ENCODE data around the gene RNF186.
"Not testable (repeated sequence)": the region's sequence is repeated elsewhere in the genome, so short reads cannot be mapped to it uniquely, and the experiment has no call there.

Gene RNF186

DNA sequence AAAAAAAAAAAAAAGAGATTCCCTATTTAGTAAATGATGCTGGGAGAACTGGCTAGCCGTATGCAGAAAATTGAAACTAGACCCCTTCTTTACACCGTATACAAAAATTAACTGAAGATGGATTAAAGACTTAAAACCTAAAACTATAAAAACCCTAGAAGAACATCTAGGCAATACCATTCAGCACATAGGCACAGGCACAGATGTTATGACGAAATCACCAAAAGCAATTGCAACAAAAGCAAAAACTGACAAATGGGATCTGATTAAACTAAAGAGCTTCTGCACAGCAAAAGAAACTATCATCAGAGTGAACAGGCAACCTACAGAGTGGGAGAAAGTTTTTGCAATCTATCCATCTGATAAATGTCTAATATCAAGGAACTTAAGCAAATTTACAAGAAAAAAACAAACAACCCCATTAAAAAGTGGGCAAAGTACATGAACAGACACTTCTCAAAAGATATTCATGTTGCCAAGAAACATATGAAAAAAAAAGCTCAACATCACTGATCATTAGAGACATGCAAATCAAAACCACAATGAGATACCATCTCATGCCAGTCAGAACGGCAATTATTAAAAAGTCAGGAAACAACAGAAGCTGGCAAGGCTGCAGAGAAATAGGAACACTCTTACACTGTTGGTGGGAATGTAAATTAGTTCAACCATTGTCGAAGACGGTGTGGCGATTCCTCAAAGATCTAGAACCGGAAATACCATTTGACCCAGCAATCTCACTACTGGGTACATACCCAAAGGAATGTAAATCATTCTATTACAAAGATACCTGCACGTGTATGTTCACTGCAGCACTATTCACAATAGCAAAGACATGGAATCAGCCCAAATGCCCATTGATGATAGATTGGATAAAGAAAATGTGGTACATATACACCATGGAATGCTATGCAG, 24.8 kb downstream of the RNF186 start:
- not testable (repeated sequence) for H3K9ac ChIP-seq (ENCODE audit: low read length); H3K4me3 ChIP-seq (ENCODE audit: low read depth in 1 of 2, low read length in 2 of 2); H3K9me3 ChIP-seq (ENCODE audit: low read length); H3K27ac ChIP-seq (ENCODE audit: low read depth, low read length); H3K27me3 ChIP-seq (ENCODE audit: control insufficient read depth in 1 of 2, insufficient read depth in 2 of 2, low read length in 2 of 2); H3K4me1 ChIP-seq (ENCODE audit: insufficient read depth, low read length)
- peaks cover 12% of the 10 kb centered on the region for H3K36me3 ChIP-seq (ENCODE audit: insufficient read depth, low read length)

DNA sequence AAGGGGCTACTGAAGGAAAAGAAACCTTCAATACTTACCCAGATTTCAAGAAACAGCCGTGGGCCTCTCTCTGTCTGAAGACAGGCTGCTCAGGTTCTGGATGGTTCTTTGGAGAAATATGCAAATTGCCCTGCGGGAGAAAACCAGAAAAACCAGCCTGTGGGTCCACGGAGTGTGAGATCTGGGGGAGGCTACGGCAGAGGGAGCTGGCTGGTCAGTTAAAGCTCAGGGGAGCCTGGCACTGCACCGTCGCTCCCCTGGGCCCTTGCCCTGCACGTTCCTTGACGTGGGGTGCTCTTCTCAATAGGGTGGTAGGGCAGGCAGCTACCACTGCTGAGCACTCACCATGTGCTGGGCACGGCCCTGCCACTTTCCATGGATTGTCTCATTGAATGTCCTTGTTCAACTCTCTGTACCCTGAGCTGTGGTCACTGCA, 28.1 kb downstream of the RNF186 start:
- Histone ChIP-seq H3K4me1 (ENCODE audit: insufficient read depth, low read length) (no peaks in the 10 kb centered on the region), H3K27me3 (ENCODE audit: control insufficient read depth in 1 of 2, insufficient read depth in 2 of 2, low read length in 2 of 2) (no peaks in the 10 kb centered on the region), H3K4me3 (ENCODE audit: low read depth in 1 of 2, low read length in 2 of 2) (no peak overlapping the region), H3K36me3 (ENCODE audit: insufficient read depth, low read length) (peaks cover 10% of the 10 kb centered on the region), H3K9me3 (ENCODE audit: low read length) (no peaks in the 10 kb centered on the region), H3K9ac (ENCODE audit: low read length) (no peak overlapping the region), H3K27ac (ENCODE audit: low read depth, low read length) (no peak overlapping the region)

GRCh38 chr1:19785660-19786059, 29.4 kb downstream of the RNF186 start:
- Histone ChIP-seq H3K27ac (ENCODE audit: low read depth, low read length) (no peak overlapping the region), H3K4me1 (ENCODE audit: insufficient read depth, low read length) (no peaks in the 10 kb centered on the region), H3K4me3 (ENCODE audit: low read depth in 1 of 2, low read length in 2 of 2) (no peak overlapping the region), H3K36me3 (ENCODE audit: insufficient read depth, low read length) (peaks cover 10% of the 10 kb centered on the region), H3K27me3 (ENCODE audit: control insufficient read depth in 1 of 2, insufficient read depth in 2 of 2, low read length in 2 of 2) (no peaks in the 10 kb centered on the region), H3K9ac (ENCODE audit: low read length) (no peak overlapping the region), H3K9me3 (ENCODE audit: low read length) (no peaks in the 10 kb centered on the region)

DNA sequence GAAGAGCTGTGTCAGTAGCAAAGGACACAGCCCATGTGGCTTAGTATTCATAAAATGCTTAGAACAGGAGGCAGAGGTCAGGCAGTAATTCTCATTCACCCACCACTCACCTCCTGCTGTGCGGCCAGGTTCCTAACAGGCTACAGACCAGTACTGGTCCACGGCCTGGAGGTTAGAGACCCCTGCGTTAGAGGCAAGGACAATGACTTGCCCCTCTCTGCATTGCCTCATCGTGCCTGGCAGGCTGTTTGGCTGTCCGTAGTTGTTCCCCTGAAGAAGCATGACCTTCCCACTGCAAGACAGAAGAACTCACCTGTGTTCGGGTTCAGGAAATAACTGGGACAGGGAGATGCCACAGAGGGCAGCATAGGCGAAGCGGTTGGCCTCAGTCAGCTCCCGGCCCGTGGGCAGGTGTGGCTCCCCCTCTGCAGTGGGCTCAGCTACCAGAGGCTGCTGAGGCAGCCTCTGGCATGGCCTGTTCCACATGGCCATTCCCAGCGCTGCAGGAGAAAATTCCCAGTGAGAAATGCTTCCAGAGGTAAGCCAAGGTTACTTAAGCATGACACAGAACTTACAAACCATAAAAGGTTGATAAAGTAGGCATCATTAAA, 34.7 kb downstream of the RNF186 start:
- no peak overlapping the region for H3K9ac ChIP-seq (ENCODE audit: low read length)
- H3K27me3 ChIP-seq (ENCODE audit: control insufficient read depth in 1 of 2, insufficient read depth in 2 of 2, low read length in 2 of 2), result no peaks in the 10 kb centered on the region
- H3K27ac ChIP-seq (ENCODE audit: low read depth, low read length), result no peak overlapping the region
- H3K4me3 ChIP-seq (ENCODE audit: low read depth in 1 of 2, low read length in 2 of 2), result no peak overlapping the region
- H3K36me3 ChIP-seq (ENCODE audit: insufficient read depth, low read length), result peaks cover 22% of the 10 kb centered on the region
- H3K9me3 ChIP-seq (ENCODE audit: low read length), result no peaks in the 10 kb centered on the region
- H3K4me1 ChIP-seq (ENCODE audit: insufficient read depth, low read length), result no peaks in the 10 kb centered on the region

- Histone ChIP-seq H3K4me3 (ENCODE audit: low read depth in 1 of 2, low read length in 2 of 2) (no peak overlapping the region), H3K9ac (ENCODE audit: low read length) (no peak overlapping the region), H3K27me3 (ENCODE audit: control insufficient read depth in 1 of 2, insufficient read depth in 2 of 2, low read length in 2 of 2) (no peaks in the 10 kb centered on the region), H3K27ac (ENCODE audit: low read depth, low read length) (no peak overlapping the region), H3K4me1 (ENCODE audit: insufficient read depth, low read length) (no peaks in the 10 kb centered on the region), H3K9me3 (ENCODE audit: low read length) (no peaks in the 10 kb centered on the region), H3K36me3 (ENCODE audit: insufficient read depth, low read length) (peaks cover 16% of the 10 kb centered on the region)
Observed at GRCh38 chr1:19776933-19777332, 38.1 kb downstream of the RNF186 start.

GRCh38 chr1:19776287-19776686, 38.8 kb downstream of the RNF186 start:
- Histone ChIP-seq H3K27me3 (ENCODE audit: control insufficient read depth in 1 of 2, insufficient read depth in 2 of 2, low read length in 2 of 2) (no peaks in the 10 kb centered on the region), H3K9ac (ENCODE audit: low read length) (no peak overlapping the region), H3K36me3 (ENCODE audit: insufficient read depth, low read length) (peaks cover 17% of the 10 kb centered on the region), H3K9me3 (ENCODE audit: low read length) (no peaks in the 10 kb centered on the region), H3K4me3 (ENCODE audit: low read depth in 1 of 2, low read length in 2 of 2) (no peak overlapping the region), H3K4me1 (ENCODE audit: insufficient read depth, low read length) (no peaks in the 10 kb centered on the region), H3K27ac (ENCODE audit: low read depth, low read length) (no peak overlapping the region)

DNA sequence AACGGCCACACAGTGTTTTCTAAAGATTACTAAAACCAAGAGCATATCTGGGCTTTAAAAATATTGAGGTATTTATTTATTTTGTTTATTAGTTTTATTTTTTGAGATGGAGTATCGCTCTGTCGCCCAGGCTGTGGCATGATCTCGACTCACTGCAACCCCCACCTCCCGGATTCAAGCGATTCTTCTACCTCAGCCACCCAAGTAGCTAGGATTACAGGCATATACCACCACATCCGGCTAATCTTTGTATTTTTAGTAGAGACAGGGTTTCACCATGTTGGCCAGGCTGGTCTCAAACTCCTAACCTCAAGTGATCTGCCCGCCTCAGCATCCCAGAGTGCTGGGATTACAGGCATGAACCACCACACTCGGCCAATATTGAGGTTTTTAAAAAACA, 39.3 kb downstream of the RNF186 start:
- Histone ChIP-seq H3K9me3 (ENCODE audit: low read length) (no peaks in the 10 kb centered on the region), H3K4me3 (ENCODE audit: low read depth in 1 of 2, low read length in 2 of 2) (no peak overlapping the region), H3K9ac (ENCODE audit: low read length) (no peak overlapping the region), H3K27me3 (ENCODE audit: control insufficient read depth in 1 of 2, insufficient read depth in 2 of 2, low read length in 2 of 2) (no peaks in the 10 kb centered on the region), H3K4me1 (ENCODE audit: insufficient read depth, low read length) (no peaks in the 10 kb centered on the region), H3K27ac (ENCODE audit: low read depth, low read length) (no peak overlapping the region), H3K36me3 (ENCODE audit: insufficient read depth, low read length) (peaks cover 21% of the 10 kb centered on the region)

- Histone ChIP-seq H3K27ac (ENCODE audit: low read depth, low read length) (no peak overlapping the region), H3K9ac (ENCODE audit: low read length) (no peak overlapping the region), H3K9me3 (ENCODE audit: low read length) (no peaks in the 10 kb centered on the region), H3K36me3 (ENCODE audit: insufficient read depth, low read length) (peaks cover 21% of the 10 kb centered on the region), H3K4me1 (ENCODE audit: insufficient read depth, low read length) (no peaks in the 10 kb centered on the region), H3K4me3 (ENCODE audit: low read depth in 1 of 2, low read length in 2 of 2) (no peak overlapping the region), H3K27me3 (ENCODE audit: control insufficient read depth in 1 of 2, insufficient read depth in 2 of 2, low read length in 2 of 2) (no peaks in the 10 kb centered on the region)
Observed at GRCh38 chr1:19775317-19775716, 39.8 kb downstream of the RNF186 start.

DNA sequence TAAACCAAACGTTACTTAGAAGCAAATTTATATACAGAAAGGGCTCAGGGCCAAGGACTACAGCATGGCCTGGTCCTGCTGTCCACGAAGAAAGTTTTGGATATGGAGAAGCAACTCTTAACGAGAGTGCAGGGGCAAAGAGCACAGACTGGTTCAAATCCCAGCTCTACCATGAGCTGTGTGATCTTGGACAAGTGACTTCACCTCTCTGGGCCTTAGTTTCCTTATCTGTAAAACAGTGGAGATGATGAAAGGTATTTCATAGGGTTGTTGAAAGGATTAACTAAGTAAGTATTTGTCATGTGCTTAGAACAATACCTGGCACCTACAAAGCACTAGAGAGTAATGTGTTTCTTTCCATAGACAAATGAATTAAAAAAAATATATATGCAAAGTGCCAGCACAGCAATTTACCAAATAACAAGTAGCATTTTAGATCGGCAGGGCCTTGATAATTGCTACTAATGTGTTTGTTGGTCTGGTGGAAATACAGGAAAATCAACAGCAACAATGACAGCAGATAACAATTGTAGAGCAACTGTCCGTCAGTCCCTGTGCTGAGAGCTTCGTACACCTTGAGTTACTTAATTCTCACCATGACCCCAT, 40.8 kb downstream of the RNF186 start:
- Histone ChIP-seq H3K4me1 (ENCODE audit: insufficient read depth, low read length) (no peaks in the 10 kb centered on the region), H3K27ac (ENCODE audit: low read depth, low read length) (no peak overlapping the region), H3K27me3 (ENCODE audit: control insufficient read depth in 1 of 2, insufficient read depth in 2 of 2, low read length in 2 of 2) (no peaks in the 10 kb centered on the region), H3K9ac (ENCODE audit: low read length) (no peak overlapping the region), H3K4me3 (ENCODE audit: low read depth in 1 of 2, low read length in 2 of 2) (no peak overlapping the region), H3K9me3 (ENCODE audit: low read length) (no peaks in the 10 kb centered on the region), H3K36me3 (ENCODE audit: insufficient read depth, low read length) (peaks cover 11% of the 10 kb centered on the region)

- H3K9ac ChIP-seq (ENCODE audit: low read length), result no peak overlapping the region
- H3K27me3 ChIP-seq (ENCODE audit: control insufficient read depth in 1 of 2, insufficient read depth in 2 of 2, low read length in 2 of 2), result no peaks in the 10 kb centered on the region
- H3K9me3 ChIP-seq (ENCODE audit: low read length), result no peaks in the 10 kb centered on the region
- H3K36me3 ChIP-seq (ENCODE audit: insufficient read depth, low read length), result peaks cover 6% of the 10 kb centered on the region
- no peaks in the 10 kb centered on the region for H3K4me1 ChIP-seq (ENCODE audit: insufficient read depth, low read length)
- no peak overlapping the region for H3K27ac ChIP-seq (ENCODE audit: low read depth, low read length)
- no peak overlapping the region for H3K4me3 ChIP-seq (ENCODE audit: low read depth in 1 of 2, low read length in 2 of 2)
Observed at GRCh38 chr1:19773485-19773884, 41.6 kb downstream of the RNF186 start.

DNA sequence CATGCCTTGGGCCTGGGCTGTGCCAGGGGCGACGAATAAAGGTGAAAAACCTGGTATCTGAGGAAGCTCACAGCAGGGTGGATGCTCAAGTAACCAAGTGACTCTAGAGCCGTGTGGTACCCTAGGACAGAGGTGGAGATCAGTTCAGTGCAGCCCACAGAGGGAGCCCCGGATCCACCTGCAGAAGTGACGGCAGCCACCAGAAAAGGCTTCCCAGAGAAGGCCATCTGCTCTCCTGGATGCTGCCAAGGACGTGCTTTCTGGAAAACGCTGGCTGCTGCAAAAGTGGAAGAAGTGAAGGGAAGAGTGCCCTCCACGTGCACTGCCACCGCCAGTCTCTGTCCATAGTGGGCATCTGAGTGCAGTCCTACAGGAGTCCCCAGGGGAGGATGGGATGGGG, 43.0 kb downstream of the RNF186 start:
- peaks cover 8% of the 10 kb centered on the region for H3K36me3 ChIP-seq (ENCODE audit: insufficient read depth, low read length)
- no peak overlapping the region for H3K27ac ChIP-seq (ENCODE audit: low read depth, low read length)
- H3K27me3 ChIP-seq (ENCODE audit: control insufficient read depth in 1 of 2, insufficient read depth in 2 of 2, low read length in 2 of 2), result no peaks in the 10 kb centered on the region
- H3K9ac ChIP-seq (ENCODE audit: low read length), result no peak overlapping the region
- H3K4me3 ChIP-seq (ENCODE audit: low read depth in 1 of 2, low read length in 2 of 2), result no peak overlapping the region
- H3K9me3 ChIP-seq (ENCODE audit: low read length), result no peaks in the 10 kb centered on the region
- no peaks in the 10 kb centered on the region for H3K4me1 ChIP-seq (ENCODE audit: insufficient read depth, low read length)
